OCI-LY1 (cell line): ENCODE results near the gene C8A.

Experiments
- CTCF ChIP-seq: fragments of 200-600 bp; sonication (generic), shearing (Covaris generic); IDR thresholded peaks from 2 replicates; pipeline ENCODE4 v1.5.1; 2017; ENCODE audit warnings: mild to moderate bottlenecking, antibody characterized with exemption, low read length, moderate library complexity, mixed read lengths
- EZH2 ChIP-seq: fragments of 200-600 bp; sonication (generic), shearing (Covaris generic); IDR thresholded peaks from 2 replicates; pipeline ENCODE4 v1.8.0; 2017; ENCODE audit warnings: borderline replicate concordance, mixed run types, mild to moderate bottlenecking, antibody characterized with exemption, low read length, moderate library complexity, mixed read lengths

- TF ChIP-seq CTCF (no peak), EZH2 (no peak)
Observed at GRCh38 chr1:56922507-56922906, 67.9 kb downstream of the C8A start.
